HG02678 (cell line): ENCODE results near the gene SLC6A7.
A peak's percentile ranks its signal among the peaks of the same experiment; 100 is the strongest.

Source experiments
- ATAC-seq: cut with Tn5 transposase; IDR thresholded peaks from one replicate; pipeline ENCODE4 v1.9.1; 2021; ENCODE audit warnings: mild to moderate bottlenecking, moderate library complexity; ENCODE audit not compliant: unreplicated experiment

The SLC6A7 gene

GRCh38 chr5:150172145-150172544 lies 17.7 kb upstream of the SLC6A7 start:
- no peak for ATAC-seq

- ATAC-seq = no peak
Measured at GRCh38 chr5:150172556-150172955, 17.3 kb upstream of the SLC6A7 start.

GRCh38 chr5:150173161-150173560 lies 16.7 kb upstream of the SLC6A7 start:
- ATAC-seq = no peak

GRCh38 chr5:150174285-150174684 lies 15.6 kb upstream of the SLC6A7 start:
- no peak for ATAC-seq

- ATAC-seq = no peak
Measured at GRCh38 chr5:150175076-150175475, 14.8 kb upstream of the SLC6A7 start.

GRCh38 chr5:150175536-150175935 lies 14.3 kb upstream of the SLC6A7 start:
- ATAC-seq = no peak

- ATAC-seq = no peak
Measured at GRCh38 chr5:150176745-150177477, 13.0 kb upstream of the SLC6A7 start.

- ATAC-seq = no peak
Measured at GRCh38 chr5:150177721-150178120, 12.1 kb upstream of the SLC6A7 start.

GRCh38 chr5:150178262-150178661 lies 11.6 kb upstream of the SLC6A7 start:
- peak; percentile 70 for ATAC-seq

GRCh38 chr5:150179019-150179620 lies 10.7 kb upstream of the SLC6A7 start:
- ATAC-seq = no peak

GRCh38 chr5:150180241-150181026 lies 9.4 kb upstream of the SLC6A7 start:
- ATAC-seq = no peak

GRCh38 chr5:150181027-150181426 lies 8.8 kb upstream of the SLC6A7 start:
- ATAC-seq = no peak

GRCh38 chr5:150181766-150182545 lies 7.9 kb upstream of the SLC6A7 start:
- ATAC-seq = no peak

GRCh38 chr5:150182774-150183173 lies 7.1 kb upstream of the SLC6A7 start:
- ATAC-seq = no peak

- ATAC-seq = no peak
Measured at GRCh38 chr5:150183436-150183835, 6.4 kb upstream of the SLC6A7 start.

- no peak for ATAC-seq
Measured at GRCh38 chr5:150184006-150184405, 5.9 kb upstream of the SLC6A7 start.

- ATAC-seq = no peak
Measured at GRCh38 chr5:150184990-150185912, 4.6 kb upstream of the SLC6A7 start.

- no peak for ATAC-seq
Measured at GRCh38 chr5:150186137-150186536, 3.7 kb upstream of the SLC6A7 start.

GRCh38 chr5:150186897-150187296 lies 3.0 kb upstream of the SLC6A7 start:
- ATAC-seq = no peak
